T-helper 2 cell treated with Interferon-gamma antibody and Interleukin-4, amounts not matched to agents 5 μg/mL and 100 μg/mL, for 36 hours (primary cell): ENCODE data around the gene IL1F10.
A peak's percentile ranks its signal among the peaks of the same experiment; 100 is the strongest.

Experiments used
- DNase-seq: peaks from one replicate; pipeline ENCODE4 v3.0.0; 2021; ENCODE audit warnings: low spot score
- H3K27ac Mint-ChIP-seq: one replicate; pipeline ENCODE4 v1.8.0; 2021; ENCODE audit warnings: mild to moderate bottlenecking, mixed read lengths
- H3K27me3 Mint-ChIP-seq: one replicate; pipeline ENCODE4 v1.8.0; 2021; ENCODE audit warnings: low read depth, mixed read lengths
- H3K36me3 Mint-ChIP-seq: one replicate; pipeline ENCODE4 v1.8.0; 2021; ENCODE audit warnings: low read depth, mixed read lengths
- H3K4me1 Mint-ChIP-seq: one replicate; pipeline ENCODE4 v1.8.0; 2021; ENCODE audit warnings: low read depth, mixed read lengths
- H3K4me3 Mint-ChIP-seq: one replicate; pipeline ENCODE4 v1.8.0; 2022; ENCODE audit warnings: mild to moderate bottlenecking, moderate library complexity, mixed read lengths
- H3K9me3 Mint-ChIP-seq: one replicate; pipeline ENCODE4 v1.8.0; 2021; ENCODE audit warnings: mixed read lengths

The IL1F10 gene

DNA sequence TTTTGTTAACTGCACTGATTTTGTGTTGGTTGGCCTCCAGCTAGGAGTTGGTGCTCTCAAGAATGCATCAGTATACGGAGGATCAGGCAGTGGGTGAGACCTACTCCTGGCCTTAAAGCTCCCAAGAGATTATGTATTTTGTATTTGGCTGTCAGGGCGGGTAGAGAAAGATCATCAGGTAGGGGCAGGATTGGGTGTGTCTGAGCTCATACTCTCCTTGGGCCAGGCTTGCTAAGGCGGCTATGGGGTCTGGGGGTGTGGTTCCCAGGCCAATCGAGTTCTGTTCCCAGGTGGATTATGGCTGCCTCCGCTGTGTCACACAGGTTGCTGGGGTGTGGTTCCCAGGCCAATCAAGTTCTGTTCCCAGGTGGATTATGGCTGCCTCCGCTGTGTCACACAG lies 30.8 kb downstream of the IL1F10 start:
- Mint-ChIP-seq H3K9me3 (peaks cover 41% of the 10 kb centered on the region), H3K27me3 (no peaks in the 10 kb centered on the region), H3K4me3 (peak overlapping the region; percentile 75), H3K4me1 (peaks cover 27% of the 10 kb centered on the region), H3K36me3 (peaks cover 24% of the 10 kb centered on the region), H3K27ac (peak overlapping the region; percentile 88)
- DNase-seq: no peak

DNA sequence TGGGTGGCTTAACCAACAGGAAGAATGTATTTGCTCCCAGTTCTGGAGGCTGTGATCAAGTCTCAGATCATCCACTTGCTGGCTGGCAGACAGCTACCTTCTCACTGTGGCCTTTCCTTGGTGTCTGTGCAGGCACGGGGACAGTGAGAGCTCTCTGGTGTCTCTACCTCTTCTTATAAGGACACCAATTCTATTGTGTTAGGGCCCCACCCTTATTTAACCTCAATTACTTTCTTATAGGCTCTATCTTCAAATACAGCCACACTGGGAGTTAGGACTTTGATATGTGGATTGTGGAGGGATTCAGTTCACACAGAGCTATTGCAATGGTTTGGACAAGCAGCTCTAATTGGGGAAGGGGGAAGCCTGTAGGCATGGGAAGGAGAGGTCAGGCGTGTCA lies 34.4 kb downstream of the IL1F10 start:
- Mint-ChIP-seq H3K36me3 (peaks cover 23% of the 10 kb centered on the region), H3K27me3 (no peaks in the 10 kb centered on the region), H3K27ac (no peak overlapping the region), H3K4me1 (peaks cover 35% of the 10 kb centered on the region), H3K9me3 (peaks cover 38% of the 10 kb centered on the region), H3K4me3 (no peak overlapping the region)
- DNase-seq: no peak

DNA sequence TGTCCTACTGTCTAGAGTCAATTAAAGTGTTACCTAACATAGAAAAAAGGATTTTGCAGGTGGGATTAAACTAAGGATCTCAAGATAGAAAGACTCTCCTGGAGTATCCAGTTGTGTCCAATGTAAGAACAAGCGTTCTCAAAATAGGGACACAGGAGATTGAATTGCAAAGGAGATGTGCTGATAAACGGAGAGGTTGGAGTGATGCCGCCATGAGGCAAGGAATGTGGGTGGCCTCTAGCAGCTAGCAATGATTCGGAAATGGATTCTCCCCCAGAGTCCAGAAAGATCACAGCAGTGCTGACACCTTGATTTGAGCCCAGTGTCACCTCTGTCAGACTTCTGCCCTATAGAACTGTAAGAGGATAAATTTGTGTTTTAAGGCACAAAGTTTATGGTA lies 35.5 kb downstream of the IL1F10 start:
- Mint-ChIP-seq H3K36me3 (peaks cover 16% of the 10 kb centered on the region), H3K4me3 (no peak overlapping the region), H3K9me3 (peaks cover 29% of the 10 kb centered on the region), H3K27me3 (no peaks in the 10 kb centered on the region), H3K27ac (no peak overlapping the region), H3K4me1 (peaks cover 24% of the 10 kb centered on the region)
- DNase-seq: no peak

DNA sequence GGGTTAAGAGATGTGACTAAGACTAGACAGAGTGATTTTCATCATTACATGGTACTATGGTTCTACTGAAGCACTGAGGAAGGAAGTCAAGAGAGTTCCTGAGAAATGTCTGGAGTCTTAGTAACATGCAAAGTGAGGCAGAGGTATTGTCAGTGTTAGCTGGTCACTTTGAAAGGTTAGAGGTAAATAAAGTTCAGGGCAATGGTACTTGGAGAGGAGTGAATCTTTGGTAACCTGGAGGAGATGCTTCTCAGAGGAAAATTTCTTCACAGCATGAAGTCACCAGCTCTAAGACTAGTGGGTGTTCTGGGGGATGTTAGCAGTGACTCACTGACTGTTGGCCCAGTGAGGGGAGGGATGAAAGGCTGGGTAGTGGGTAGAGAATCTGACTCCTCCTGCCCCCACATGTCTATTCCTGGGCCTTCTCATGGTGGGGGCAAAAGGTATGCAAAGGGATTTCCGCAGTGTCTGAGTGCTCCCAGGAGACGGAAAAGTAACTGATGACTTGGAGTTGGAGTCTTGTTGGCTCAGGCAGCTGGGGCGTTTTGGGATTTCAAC lies 36.4 kb downstream of the IL1F10 start:
- Mint-ChIP-seq H3K36me3 (peaks cover 13% of the 10 kb centered on the region), H3K4me1 (peaks cover 25% of the 10 kb centered on the region), H3K9me3 (peaks cover 27% of the 10 kb centered on the region), H3K27me3 (no peaks in the 10 kb centered on the region), H3K27ac (peak overlapping the region; percentile 64), H3K4me3 (no peak overlapping the region)
- DNase-seq: peak; percentile 68

DNA sequence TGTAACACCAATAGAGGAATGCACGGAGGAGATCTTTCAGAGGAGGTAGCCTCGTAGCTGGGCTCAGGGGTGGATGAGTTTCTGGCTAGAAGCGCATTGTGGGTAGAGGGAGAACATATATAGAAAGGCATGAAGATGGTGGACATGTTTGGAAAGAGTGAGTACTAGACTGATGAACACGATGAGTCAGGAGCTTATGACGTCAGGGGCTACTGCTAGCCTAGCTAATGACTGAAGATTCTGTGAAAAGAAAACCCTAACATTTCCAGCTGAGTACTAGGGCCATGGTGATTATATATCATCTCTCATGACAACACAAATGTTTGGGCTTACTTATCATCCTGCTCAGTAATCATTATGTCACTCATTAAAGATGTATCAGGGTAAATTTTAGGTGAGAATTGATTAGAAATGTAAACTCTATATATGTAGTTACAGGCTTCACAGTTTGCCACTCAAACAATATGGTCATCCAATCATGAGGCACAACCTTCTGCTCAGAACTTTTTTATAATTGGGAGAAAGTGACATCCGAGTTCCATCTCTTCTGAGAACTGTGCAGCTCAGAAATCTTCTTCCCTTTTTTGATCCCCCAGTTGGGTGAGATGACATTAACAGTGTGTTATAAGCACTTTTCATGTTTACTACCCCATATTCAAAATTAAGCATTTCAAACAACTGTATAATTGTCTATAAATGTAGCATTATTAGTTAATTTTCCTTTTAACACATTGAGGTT lies 37.4 kb downstream of the IL1F10 start:
- peak; percentile 69 for DNase-seq
- Mint-ChIP-seq H3K27ac (peak overlapping the region; percentile 17), H3K4me3 (no peak overlapping the region), H3K4me1 (peaks cover 25% of the 10 kb centered on the region), H3K36me3 (peaks cover 13% of the 10 kb centered on the region), H3K9me3 (peaks cover 27% of the 10 kb centered on the region), H3K27me3 (no peaks in the 10 kb centered on the region)

DNA sequence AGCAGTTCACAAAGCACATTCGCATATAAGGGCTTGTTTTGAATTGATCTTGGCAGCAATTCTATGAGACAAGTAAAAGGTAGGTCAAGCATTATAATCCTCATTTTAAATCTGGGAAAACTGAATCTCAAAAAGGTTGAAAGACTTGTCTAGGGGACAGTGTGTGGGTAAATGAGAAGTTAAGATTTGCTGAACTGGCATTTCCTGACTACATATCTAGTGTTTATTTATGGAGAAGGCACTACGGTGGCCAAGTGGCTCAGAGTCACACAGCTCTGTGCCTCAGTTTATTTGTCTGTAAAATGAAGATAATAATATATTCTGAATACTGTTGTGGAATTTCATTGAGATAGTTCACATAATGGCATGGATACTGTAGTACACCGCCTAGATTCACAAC lies 43.4 kb downstream of the IL1F10 start:
- Mint-ChIP-seq H3K27ac (no peak overlapping the region), H3K9me3 (no peaks in the 10 kb centered on the region), H3K27me3 (no peaks in the 10 kb centered on the region), H3K4me1 (peaks cover 5% of the 10 kb centered on the region), H3K4me3 (no peak overlapping the region), H3K36me3 (no peaks in the 10 kb centered on the region)
- no peak for DNase-seq

DNA sequence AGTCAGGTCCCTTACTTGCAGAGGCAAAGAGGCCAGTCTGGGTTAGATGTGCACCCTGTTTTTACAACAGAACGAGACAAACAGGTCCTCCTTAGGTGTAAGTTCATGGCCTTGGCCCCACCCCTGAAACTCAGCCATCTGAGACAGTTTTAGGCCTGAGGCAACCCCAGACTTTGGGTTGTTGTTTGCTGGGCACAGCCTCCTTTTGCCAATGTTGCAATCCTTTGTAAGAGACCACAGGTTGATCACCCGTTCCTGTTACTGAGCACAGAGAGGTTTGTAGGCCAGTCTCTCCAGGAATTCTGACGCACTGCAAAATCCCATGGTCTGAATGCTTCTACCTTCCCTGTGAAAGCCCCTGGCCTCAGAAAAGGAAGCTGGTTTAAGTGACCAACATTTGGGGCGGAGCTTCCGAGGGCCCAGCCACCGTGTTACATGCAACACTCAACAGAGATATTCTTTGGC lies 44.1 kb downstream of the IL1F10 start:
- DNase-seq: no peak
- Mint-ChIP-seq H3K4me3 (no peak overlapping the region), H3K27ac (no peak overlapping the region), H3K4me1 (peaks cover 9% of the 10 kb centered on the region), H3K36me3 (no peaks in the 10 kb centered on the region), H3K9me3 (no peaks in the 10 kb centered on the region), H3K27me3 (no peaks in the 10 kb centered on the region)

DNA sequence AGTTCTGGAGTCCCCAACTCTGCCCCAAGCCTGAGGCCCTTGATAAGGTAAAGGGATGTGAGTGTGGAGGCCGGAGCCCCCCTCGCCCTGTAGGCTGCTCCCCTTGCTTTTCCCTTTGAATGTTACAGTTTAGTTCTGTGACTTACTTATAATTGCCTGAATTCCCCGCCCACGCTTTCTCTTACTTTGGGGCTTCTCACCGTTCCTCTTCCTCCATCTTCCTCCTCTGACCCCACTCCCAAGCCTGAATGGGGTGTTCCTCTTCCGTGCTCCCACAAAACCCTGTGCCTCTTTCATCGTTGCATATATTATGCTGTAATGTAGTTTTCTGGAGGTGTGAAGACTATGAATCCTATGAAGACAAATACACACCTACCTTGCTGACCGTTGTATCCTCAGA lies 44.7 kb downstream of the IL1F10 start:
- no peak overlapping the region for H3K27ac Mint-ChIP-seq
- no peak overlapping the region for H3K4me3 Mint-ChIP-seq
- no peaks in the 10 kb centered on the region for H3K27me3 Mint-ChIP-seq
- H3K4me1 Mint-ChIP-seq: peaks cover 15% of the 10 kb centered on the region
- no peak for DNase-seq
- no peaks in the 10 kb centered on the region for H3K36me3 Mint-ChIP-seq
- H3K9me3 Mint-ChIP-seq: no peaks in the 10 kb centered on the region

DNA sequence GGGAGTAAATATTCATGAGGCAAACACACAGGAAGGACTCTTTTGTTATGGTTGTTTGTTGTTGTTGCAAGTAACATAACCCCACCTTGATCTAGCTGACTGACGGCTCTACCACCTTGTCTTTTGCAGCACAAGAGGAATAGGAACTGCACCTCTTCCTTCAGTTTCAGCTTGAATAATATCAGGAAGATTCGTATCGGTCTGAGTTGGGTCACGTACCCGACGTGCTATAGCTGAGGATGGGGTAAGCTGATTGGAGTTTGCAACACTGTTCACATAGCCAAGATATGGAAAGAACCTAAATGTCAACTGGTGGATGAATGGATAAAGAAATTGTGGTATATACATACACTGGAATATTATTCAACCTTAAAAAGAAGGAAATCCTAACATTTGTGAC lies 45.1 kb downstream of the IL1F10 start:
- no peaks in the 10 kb centered on the region for H3K36me3 Mint-ChIP-seq

DNA sequence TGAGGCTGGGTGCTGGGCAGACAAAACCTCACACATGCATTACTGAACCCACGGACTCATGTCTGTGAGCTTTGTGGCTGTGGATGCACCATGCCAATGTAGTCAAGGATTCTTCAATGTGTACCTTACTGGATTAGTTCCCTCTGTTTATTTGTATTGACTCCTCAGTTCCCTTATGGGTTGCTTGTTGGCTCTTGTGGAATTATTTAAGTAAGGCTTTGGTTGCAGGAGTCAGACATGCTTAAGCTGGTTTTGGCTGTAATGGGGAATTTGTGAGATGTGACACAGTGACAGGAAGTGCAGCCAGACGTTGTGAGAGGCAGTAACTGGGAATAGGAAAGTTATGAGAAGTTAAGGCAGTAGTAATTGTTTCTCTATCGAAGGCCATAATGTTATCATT lies 46.0 kb downstream of the IL1F10 start:
- no peaks in the 10 kb centered on the region for H3K27me3 Mint-ChIP-seq
- H3K4me1 Mint-ChIP-seq: peaks cover 19% of the 10 kb centered on the region
- H3K9me3 Mint-ChIP-seq: no peaks in the 10 kb centered on the region
- H3K4me3 Mint-ChIP-seq: no peak overlapping the region
- no peak for DNase-seq
- H3K27ac Mint-ChIP-seq: no peak overlapping the region
- H3K36me3 Mint-ChIP-seq: no peaks in the 10 kb centered on the region

More for the DNA sequence above, 45.1 kb downstream of the IL1F10 start:
- no peak for DNase-seq
- no peaks in the 10 kb centered on the region for H3K9me3 Mint-ChIP-seq
- no peak overlapping the region for H3K4me3 Mint-ChIP-seq
- H3K27me3 Mint-ChIP-seq: no peaks in the 10 kb centered on the region
- peaks cover 19% of the 10 kb centered on the region for H3K4me1 Mint-ChIP-seq
- H3K27ac Mint-ChIP-seq: no peak overlapping the region

DNA sequence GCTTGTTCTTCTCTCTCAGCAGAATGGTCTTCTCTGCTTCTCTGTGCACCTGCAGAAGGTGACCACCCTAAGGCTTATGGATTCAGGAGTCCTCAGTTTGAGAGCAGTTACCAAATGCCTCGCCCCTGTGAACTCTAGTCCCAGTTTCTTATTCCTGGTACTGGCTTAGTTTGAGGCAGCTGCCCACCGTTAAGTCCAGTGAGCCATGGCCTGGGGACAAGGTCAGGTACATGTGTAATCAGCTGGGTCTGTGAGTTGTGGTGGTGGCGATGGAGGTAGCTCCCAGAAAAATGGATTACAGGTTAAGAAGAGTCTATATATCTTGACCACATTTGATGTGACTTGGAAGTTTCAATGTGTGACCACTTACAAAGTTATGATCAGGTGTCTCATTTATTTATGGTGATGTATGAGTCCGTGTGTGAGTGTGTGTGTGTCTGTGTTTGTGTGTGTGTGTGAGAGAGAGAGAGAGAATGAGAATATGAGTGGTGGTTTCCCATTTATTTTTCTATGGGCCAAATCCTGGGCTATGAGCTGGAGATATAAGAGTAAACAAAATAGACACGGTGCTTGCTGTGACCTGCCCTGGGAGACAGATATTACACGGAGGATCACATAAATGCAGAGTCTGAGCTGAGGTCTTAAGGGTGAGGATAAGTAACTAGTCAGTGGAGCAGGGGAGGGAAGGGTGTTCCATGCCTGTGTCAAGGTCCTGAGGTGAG lies 46.6 kb downstream of the IL1F10 start:
- Mint-ChIP-seq H3K27me3 (no peaks in the 10 kb centered on the region), H3K9me3 (no peaks in the 10 kb centered on the region), H3K4me3 (no peak overlapping the region), H3K36me3 (no peaks in the 10 kb centered on the region), H3K27ac (no peak overlapping the region), H3K4me1 (peaks cover 19% of the 10 kb centered on the region)
- DNase-seq: no peak

DNA sequence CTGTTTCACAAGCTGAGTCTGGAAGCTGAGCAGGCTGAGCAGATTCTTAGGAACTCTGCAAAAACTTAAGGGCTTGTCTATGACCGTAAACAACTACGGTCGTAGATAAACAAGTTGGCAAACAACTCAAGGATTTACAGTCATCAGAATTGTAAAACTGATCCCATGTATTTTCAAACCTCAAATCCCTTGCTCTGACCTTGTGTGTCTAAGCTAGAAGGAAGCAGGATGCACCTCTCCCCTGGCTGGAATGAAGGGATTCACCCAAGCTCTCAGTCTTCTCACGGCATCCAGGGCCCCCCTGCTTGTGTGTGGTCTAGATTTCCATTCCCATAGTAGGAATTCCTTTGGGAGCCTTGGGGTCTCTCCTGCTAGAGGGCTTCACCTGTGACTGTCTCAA lies 47.2 kb downstream of the IL1F10 start:
- Mint-ChIP-seq H3K36me3 (no peaks in the 10 kb centered on the region), H3K4me1 (peaks cover 22% of the 10 kb centered on the region), H3K27me3 (no peaks in the 10 kb centered on the region), H3K9me3 (no peaks in the 10 kb centered on the region), H3K27ac (no peak overlapping the region), H3K4me3 (no peak overlapping the region)
- no peak for DNase-seq

DNA sequence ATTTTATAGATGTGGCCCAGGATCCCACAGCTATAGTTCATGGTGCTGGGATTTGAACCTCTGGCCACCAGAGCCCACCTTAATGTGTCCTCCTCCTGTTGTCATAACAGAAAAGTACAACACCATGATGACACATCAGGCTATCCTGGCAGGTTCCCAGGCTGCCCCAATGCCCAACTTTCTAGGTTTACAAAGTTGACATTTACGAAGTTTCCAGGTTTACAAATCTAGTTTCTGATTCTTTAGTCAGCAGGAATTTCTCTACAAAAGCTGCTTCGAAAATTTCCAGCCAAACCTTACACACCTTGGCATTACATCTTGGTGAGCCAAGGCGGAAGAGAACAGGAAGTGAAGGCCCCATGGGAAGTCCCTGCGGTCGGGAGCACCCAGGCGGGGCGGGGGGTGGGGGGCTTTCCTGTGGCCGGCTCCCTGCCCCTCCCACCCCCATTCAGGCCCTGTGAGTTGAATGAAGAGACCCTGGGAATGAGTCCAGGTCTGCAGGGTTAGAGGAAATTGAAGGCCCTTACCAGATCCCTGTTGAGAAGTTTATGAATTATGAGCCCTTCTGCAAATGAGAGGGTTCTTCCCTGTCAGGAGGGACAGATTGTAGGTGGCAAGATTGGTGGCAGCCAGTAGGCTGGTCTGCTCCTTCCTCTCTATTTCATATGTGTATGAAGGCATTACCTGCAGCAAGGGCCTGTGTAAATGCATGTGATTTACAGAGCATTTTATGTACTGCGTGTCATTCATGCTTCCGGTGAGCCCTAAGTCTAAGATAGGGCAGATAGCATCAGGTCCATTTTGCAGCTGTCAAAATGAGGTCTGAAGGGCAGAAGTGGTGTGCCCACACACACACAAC lies 48.6 kb downstream of the IL1F10 start:
- no peak for DNase-seq
- peak overlapping the region; percentile 52 for H3K27ac Mint-ChIP-seq
- no peaks in the 10 kb centered on the region for H3K27me3 Mint-ChIP-seq
- no peaks in the 10 kb centered on the region for H3K36me3 Mint-ChIP-seq
- peak overlapping the region; percentile 31 for H3K4me3 Mint-ChIP-seq
- peaks cover 28% of the 10 kb centered on the region for H3K4me1 Mint-ChIP-seq
- no peaks in the 10 kb centered on the region for H3K9me3 Mint-ChIP-seq
